ENCODE measurements around the gene CYYR1. TPM values are rescaled to one million over a fixed set of nuclear protein-coding genes. Genes with fewer than 3 reads are reported as not detected.

The CYYR1 gene
- total and polyA plus RNA-seq, 4 donors = 1.9 to 3.4 (median 2.2) TPM

DNA sequence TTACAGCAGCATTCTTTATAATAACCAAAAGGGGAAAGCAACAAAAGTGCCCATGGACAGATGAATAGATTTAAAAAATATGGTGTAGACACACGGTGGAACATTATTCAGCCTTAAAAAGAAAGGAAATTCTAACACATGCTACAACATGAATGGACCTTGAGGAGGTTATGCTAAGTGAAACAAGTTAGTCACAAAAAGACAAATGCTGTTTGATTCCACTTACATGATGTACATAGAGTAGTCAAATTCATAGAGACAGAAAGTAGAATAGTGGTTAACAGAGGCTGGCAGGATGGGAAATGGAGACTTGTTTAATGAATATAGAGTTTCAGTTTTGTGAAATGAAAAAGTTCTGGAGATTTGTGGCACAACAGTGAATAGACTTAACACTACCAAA is 151.4 kb downstream of the CYYR1 start:
- 68% methylated on average over 1 of the region's 1 CpG for WGBS
- H3K27ac ChIP-seq (ENCODE audit: low read depth in 1 of 2, low read length in 2 of 2) = no peak overlapping the region
- H3K4me1 ChIP-seq (ENCODE audit: control insufficient read depth in 4 of 4, insufficient read depth in 4 of 4, low read length in 3 of 4) = no peaks in the 10 kb centered on the region
- no peaks in the 10 kb centered on the region for H3K9me3 ChIP-seq (ENCODE audit: control insufficient read depth in 4 of 4, low read length in 3 of 4)
- TF ChIP-seq HNF4G (IDR thresholded peaks at IDR 0.05) (no peak), HNF4A (conservative IDR thresholded peaks at IDR 0.05) (no peak), TAF1 (conservative IDR thresholded peaks at IDR 0.05) (no peak), REST (IDR thresholded peaks at IDR 0.05) (no peak), EGR1 (IDR thresholded peaks at IDR 0.05; ENCODE audit: low read depth in 2 of 2) (no peak), RXRA (IDR thresholded peaks at IDR 0.05) (no peak), FOXA2 (IDR thresholded peaks at IDR 0.05) (no peak), JUND (IDR thresholded peaks at IDR 0.05) (no peak), RAD21 (IDR thresholded peaks at IDR 0.05) (no peak), GABPA (IDR thresholded peaks at IDR 0.05 in 1 of 2, conservative IDR thresholded peaks at IDR 0.05 in 1 of 2) (no peak), FOXA1 (IDR thresholded peaks at IDR 0.05) (no peak), SP1 (IDR thresholded peaks at IDR 0.05) (no peak)
- TF ChIP-seq, protein P1, sequence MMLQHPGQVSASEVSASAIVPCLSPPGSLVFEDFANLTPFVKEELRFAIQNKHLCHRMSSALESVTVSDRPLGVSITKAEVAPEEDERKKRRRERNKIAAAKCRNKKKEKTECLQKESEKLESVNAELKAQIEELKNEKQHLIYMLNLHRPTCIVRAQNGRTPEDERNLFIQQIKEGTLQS (IDR thresholded peaks at IDR 0.05) = no peak
- TF ChIP-seq, protein P2, sequence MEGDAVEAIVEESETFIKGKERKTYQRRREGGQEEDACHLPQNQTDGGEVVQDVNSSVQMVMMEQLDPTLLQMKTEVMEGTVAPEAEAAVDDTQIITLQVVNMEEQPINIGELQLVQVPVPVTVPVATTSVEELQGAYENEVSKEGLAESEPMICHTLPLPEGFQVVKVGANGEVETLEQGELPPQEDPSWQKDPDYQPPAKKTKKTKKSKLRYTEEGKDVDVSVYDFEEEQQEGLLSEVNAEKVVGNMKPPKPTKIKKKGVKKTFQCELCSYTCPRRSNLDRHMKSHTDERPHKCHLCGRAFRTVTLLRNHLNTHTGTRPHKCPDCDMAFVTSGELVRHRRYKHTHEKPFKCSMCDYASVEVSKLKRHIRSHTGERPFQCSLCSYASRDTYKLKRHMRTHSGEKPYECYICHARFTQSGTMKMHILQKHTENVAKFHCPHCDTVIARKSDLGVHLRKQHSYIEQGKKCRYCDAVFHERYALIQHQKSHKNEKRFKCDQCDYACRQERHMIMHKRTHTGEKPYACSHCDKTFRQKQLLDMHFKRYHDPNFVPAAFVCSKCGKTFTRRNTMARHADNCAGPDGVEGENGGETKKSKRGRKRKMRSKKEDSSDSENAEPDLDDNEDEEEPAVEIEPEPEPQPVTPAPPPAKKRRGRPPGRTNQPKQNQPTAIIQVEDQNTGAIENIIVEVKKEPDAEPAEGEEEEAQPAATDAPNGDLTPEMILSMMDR (IDR thresholded peaks at IDR 0.05; ENCODE audit: low read depth, low read length, missing input control) = no peak
- peaks cover 0 to under 1% (median 0%) of the 10 kb centered on the region in 4 donors for H3K27me3 ChIP-seq (ENCODE audit: control insufficient read depth in 4 of 4, insufficient read depth in 4 of 4, low read length in 3 of 4)
- H3K4me3 ChIP-seq (ENCODE audit: low read depth in 1 of 3, low read length in 3 of 3) = no peak overlapping the region
- no peak overlapping the region for H3K9ac ChIP-seq (ENCODE audit: low read depth in 1 of 2, low read length in 2 of 2)
- no peak for DNase-seq (ENCODE audit: low spot score)
- H3K36me3 ChIP-seq (ENCODE audit: control insufficient read depth in 4 of 4, insufficient read depth in 3 of 4, low read depth in 1 of 4, low read length in 3 of 4) = no peaks in the 10 kb centered on the region

All from liver (tissue), 9 donors.